Thyroid gland (tissue), 4 donors: ENCODE results near the gene ERI2.

ENCODE experiments used
- POLR2A ChIP-seq, 2 donors: fragments of 450-650 bp; IDR thresholded peaks; one replicate each; pipeline ENCODE4 v1.6.1; 2017; ENCODE audit warnings: antibody characterized with exemption in 2 of 2, mild to moderate bottlenecking in 2 of 2, moderate library complexity in 1 of 2
- TF ChIP-seq, protein P1 (sequence below), 6 experiments: fragments of 200-600 bp in 3 of 6; fragments of 450-650 bp in 3 of 6; sonication (generic) in 3 of 6; IDR thresholded peaks; one replicate each; pipeline ENCODE4 v1.5.1; 2016 to 2019; ENCODE audit warnings: antibody characterized with exemption in 6 of 6, mild to moderate bottlenecking in 2 of 6, inconsistent platforms in 1 of 6, moderate library complexity in 1 of 6

DNA sequence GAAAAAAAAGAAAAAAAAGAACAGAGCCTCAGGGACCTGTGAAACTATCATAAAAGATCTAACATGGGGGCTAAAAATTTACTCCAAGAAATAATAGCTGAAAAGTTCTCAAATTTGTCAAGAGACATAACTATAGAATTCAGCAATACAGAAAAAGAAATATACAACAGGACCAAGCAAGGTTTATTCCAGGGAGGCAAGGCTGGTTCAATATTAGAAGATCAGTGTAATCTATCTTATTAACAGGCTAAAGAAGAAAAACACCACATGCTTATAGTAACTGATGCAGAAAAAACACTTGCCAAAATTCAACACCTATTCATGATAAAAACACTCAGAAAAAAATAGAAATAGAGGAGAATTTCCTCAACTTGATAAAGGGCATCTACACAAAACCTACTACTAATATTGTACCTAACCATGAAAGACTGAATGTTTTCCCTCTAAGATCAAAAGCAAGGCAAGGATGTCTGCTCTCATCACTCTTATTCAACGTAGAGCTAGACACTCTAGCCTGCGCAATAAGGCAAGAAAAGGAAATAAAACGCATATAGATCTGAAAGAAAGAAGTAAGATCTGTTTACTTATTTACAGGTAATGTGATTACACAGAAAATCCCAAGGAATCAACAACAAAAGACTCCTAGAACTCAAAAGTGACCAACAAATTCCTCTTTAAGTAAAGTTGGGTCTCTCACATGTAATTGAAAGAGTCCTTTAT is 43.7 kb downstream of the ERI2 start:
- TF ChIP-seq, protein P1, sequence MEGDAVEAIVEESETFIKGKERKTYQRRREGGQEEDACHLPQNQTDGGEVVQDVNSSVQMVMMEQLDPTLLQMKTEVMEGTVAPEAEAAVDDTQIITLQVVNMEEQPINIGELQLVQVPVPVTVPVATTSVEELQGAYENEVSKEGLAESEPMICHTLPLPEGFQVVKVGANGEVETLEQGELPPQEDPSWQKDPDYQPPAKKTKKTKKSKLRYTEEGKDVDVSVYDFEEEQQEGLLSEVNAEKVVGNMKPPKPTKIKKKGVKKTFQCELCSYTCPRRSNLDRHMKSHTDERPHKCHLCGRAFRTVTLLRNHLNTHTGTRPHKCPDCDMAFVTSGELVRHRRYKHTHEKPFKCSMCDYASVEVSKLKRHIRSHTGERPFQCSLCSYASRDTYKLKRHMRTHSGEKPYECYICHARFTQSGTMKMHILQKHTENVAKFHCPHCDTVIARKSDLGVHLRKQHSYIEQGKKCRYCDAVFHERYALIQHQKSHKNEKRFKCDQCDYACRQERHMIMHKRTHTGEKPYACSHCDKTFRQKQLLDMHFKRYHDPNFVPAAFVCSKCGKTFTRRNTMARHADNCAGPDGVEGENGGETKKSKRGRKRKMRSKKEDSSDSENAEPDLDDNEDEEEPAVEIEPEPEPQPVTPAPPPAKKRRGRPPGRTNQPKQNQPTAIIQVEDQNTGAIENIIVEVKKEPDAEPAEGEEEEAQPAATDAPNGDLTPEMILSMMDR (IDR thresholded peaks at IDR 0.05) = no peak
- no peak for TF ChIP-seq POLR2A (IDR thresholded peaks at IDR 0.05)
